ENCODE data around the gene HTR7. TPM values are rescaled to one million over a fixed set of nuclear protein-coding genes. Genes with fewer than 3 reads are reported as not detected.

Gene HTR7
- total and polyA plus RNA-seq, 8 donors, result 0.04 to 0.37 (median 0.08) TPM; not detected in 2

DNA sequence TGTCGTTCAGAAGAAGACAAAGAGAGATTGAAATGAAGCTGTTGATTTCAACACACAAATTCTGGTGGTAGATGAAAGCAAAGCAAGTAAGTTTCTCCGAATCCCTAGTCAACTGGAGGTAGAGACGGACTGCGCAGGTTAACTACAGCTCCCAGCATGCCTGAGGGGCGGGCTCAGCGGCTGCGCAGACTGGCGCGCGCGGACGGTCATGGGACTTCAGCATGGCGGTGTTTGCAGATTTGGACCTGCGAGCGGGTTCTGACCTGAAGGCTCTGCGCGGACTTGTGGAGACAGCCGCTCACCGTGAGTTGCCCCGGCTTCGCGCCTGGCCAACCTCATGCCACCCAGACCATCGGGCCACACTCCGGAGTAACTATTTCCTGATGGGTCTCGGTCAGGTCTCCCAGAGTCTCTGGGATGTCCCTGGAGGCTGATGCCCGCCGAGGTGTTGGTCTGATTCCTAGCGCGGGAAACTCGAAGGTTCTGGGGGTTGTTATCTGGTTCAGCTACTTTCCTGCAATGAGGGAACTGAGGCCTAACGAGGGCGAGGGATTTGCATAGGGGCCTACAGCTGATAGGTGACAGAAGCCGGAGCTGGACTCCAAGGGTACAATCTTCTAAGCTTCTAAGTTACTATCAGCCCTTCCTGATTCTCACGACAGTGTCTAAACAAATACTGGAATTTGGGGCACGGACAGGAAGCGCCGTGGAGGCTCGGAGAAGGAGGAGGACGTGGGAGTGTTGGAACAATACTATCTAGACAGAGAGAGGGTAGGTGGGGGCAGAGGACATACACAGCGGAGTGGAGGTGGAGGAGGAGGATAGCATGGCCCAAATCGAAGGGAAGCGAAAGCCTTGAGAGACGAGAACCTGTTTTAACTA, 14.2 kb upstream of the HTR7 start, which contains the start of gene RPP30:
Gene RPP30, plus strand, starts transcription at position 209 of the 882 bp plus-strand sequence. Its CDS starts 13 bp downstream, at position 222.
- peak; percentile 99 to 100 (median 100) for ATAC-seq
- no peaks in the 10 kb centered on the region for H3K27me3 ChIP-seq
- no peak for FAIRE-seq
- H3K4me3 ChIP-seq, result peak within 1 kb of the TSS; percentile 43 to 78 (median 76)
- intact Hi-C loops (cut with DNase I), result no loop called here
- H3K9me3 ChIP-seq, result no peaks in the 10 kb centered on the region
- peaks cover 0 to 9% (median 0%) of the 10 kb centered on the region in 3 donors for H3K36me3 ChIP-seq
- TF ChIP-seq, protein P1, sequence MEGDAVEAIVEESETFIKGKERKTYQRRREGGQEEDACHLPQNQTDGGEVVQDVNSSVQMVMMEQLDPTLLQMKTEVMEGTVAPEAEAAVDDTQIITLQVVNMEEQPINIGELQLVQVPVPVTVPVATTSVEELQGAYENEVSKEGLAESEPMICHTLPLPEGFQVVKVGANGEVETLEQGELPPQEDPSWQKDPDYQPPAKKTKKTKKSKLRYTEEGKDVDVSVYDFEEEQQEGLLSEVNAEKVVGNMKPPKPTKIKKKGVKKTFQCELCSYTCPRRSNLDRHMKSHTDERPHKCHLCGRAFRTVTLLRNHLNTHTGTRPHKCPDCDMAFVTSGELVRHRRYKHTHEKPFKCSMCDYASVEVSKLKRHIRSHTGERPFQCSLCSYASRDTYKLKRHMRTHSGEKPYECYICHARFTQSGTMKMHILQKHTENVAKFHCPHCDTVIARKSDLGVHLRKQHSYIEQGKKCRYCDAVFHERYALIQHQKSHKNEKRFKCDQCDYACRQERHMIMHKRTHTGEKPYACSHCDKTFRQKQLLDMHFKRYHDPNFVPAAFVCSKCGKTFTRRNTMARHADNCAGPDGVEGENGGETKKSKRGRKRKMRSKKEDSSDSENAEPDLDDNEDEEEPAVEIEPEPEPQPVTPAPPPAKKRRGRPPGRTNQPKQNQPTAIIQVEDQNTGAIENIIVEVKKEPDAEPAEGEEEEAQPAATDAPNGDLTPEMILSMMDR (IDR thresholded peaks at IDR 0.05), result no peak
- DNase-seq, result peak; percentile 74 to 93 (median 80)
- H3K27ac ChIP-seq, result peak within 1 kb of the TSS in 2 of 4 donors; percentile 57 to 58
- peaks cover 0 to 9% (median 0%) of the 10 kb centered on the region in 3 donors for H3K4me1 ChIP-seq
- 0% methylated on average over 43 of the region's 43 CpGs for WGBS, 2 donors

DNA sequence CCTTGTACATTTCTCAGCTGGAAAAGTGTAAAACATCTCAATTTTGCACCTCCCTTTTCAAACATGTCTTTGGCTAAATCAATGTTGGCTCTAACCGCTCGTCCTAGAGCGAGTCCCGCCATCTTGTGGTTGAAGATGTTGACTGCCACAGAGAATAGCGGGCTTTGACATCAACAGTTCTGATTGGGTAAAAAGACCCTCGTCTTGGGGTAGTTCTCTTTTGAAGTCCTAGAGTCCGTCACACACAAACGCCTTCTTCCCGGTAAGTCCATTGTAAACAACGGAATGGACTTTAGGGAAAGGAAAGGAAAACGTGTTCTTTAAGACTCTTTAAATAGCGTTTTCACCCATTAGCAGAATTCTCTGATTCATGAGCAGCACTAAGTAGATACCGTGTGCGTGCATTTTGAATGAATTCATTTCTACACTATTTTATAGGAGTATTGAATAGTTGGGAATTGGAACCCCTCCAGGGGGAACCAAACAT, 13.5 kb upstream of the HTR7 start:
- DNase-seq, result peak in 1 of 6 donors; percentile 18
- Histone ChIP-seq H3K9me3 (no peaks in the 10 kb centered on the region), H3K27me3 (no peaks in the 10 kb centered on the region), H3K36me3 (peaks cover 0 to 4% (median 0%) of the 10 kb centered on the region in 3 donors), H3K4me1 (peaks cover 0 to 9% (median 0%) of the 10 kb centered on the region in 3 donors), H3K4me3 (peak overlapping the region; percentile 43 to 78 (median 76)), H3K27ac (peak overlapping the region in 2 of 4 donors; percentile 57 to 58)
- WGBS, 2 donors, result 1 to 2% methylated on average over 14 of the region's 14 CpGs
- no peak for FAIRE-seq
- TF ChIP-seq, protein P1 (IDR thresholded peaks at IDR 0.05), result peak in 2 of 4 donors; percentile 12 to 18
- ATAC-seq, result peak; percentile 64 to 77 (median 75)
- intact Hi-C loops (cut with DNase I), result no loop called here

DNA sequence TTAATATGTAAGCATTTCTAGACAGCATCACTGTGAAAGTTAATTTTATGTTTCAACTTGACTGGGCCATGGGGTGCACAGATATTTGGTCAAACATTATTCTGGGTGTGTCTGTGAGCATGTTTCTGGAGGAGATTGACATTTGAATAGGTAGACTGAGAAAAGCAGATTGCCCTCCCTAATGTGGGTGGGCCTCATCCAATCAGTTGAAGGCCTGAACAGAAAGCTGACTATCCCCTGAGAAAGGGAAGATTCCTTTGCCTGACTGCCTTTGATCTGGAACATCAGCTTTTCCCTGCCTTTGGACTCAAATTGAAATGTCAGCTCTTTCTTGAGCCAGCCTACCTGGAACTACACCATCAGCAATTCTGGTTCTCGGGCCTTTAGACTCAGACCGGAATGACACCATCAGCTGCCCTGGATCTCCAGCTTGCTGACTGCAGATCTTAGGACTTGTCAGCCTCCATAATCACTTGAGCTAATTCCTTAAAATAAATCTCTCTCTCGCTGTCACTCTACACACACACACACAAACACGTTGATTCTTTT, 8.3 kb upstream of the HTR7 start:
- DNase-seq (no peak), FAIRE-seq (no peak), ATAC-seq (no peak)
- intact Hi-C loops (cut with DNase I), result loop anchor here in 1 of 3 donors (10.0 kb wide), 1 partner anchor 111 kb away; no protein-coding TSS in a partner anchor
- no peak overlapping the region for H3K27ac ChIP-seq
- TF ChIP-seq, protein P1 (IDR thresholded peaks at IDR 0.05), result no peak
- H3K4me1 ChIP-seq, result no peaks in the 10 kb centered on the region
- no peak overlapping the region for H3K4me3 ChIP-seq
- H3K36me3 ChIP-seq, result no peaks in the 10 kb centered on the region
- 71 to 78% methylated on average over 4 of the region's 4 CpGs for WGBS, 2 donors
- H3K27me3 ChIP-seq, result peaks cover 0 to 5% (median 0%) of the 10 kb centered on the region in 4 donors
- no peaks in the 10 kb centered on the region for H3K9me3 ChIP-seq

DNA sequence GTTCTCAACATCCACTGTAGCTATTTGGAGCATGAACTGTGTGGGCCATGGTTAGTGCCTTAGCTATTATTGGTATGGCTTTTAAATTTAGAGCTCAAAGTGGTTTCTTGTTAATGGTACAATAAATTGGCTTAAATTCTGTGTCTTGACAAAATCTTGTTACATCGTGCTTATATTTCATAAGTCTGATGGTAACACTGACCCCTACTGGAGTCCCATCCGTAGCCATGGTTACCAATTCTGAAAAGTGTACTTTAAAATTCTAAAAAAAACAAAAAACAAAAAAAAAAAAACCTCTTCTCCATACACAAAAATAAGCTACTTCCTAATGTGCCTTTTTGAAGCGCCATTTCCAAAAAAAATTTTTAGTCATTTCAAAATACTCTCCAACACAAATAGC, 7.6 kb upstream of the HTR7 start:
- Histone ChIP-seq H3K36me3 (no peaks in the 10 kb centered on the region), H3K4me3 (no peak overlapping the region), H3K9me3 (no peaks in the 10 kb centered on the region), H3K4me1 (no peaks in the 10 kb centered on the region), H3K27ac (no peak overlapping the region), H3K27me3 (peaks cover 0 to 5% (median 0%) of the 10 kb centered on the region in 4 donors)
- DNase-seq, result no peak
- TF ChIP-seq, protein P1 (IDR thresholded peaks at IDR 0.05), result no peak
- FAIRE-seq, result no peak
- WGBS, 2 donors, result 28% methylated on average over 3 of the region's 3 CpGs
- intact Hi-C loops (cut with DNase I), result loop anchor here in 1 of 3 donors (10.0 kb wide), 1 partner anchor 111 kb away; no protein-coding TSS in a partner anchor
- no peak for ATAC-seq

All from pancreas (tissue), 10 donors.